PC-9 (cell line): ENCODE measurements around the gene APOB. TPM values are rescaled to one million over a fixed set of nuclear protein-coding genes. Genes with fewer than 3 reads are reported as not detected.

ENCODE experiments used
- BruUV-seq: library from RNA; stranded (reverse); fragments of 400-500 nt; replicated peaks from 2 replicates; lab custom pipeline; 2021; lab: Mats Ljungman, UMichigan
- CTCF ChIA-PET: fragments of 300-600 bp; sonication (Branson Sonifier 250); formaldehyde crosslinking; loops from one replicate; lab custom pipeline; 2022; ENCODE audit warnings: antibody characterized with exemption; lab: Charles Lee
- POLR2A ChIA-PET: fragments of 300-600 bp; sonication (Branson Sonifier 250); formaldehyde crosslinking; loops from one replicate; lab custom pipeline; 2022; ENCODE audit warnings: antibody characterized with exemption; ENCODE audit not compliant: unreplicated experiment; lab: Charles Lee
- DNase-seq, 2 experiments: peaks; one replicate each; pipeline versions ENCODE4 v3.0.0 to v3.0.0-alpha.2; 2015 to 2022; ENCODE audit warnings: mixed read lengths in 1 of 2
- H2AFZ ChIP-seq: fragments of 200-600 bp; sonication (generic); 2 replicates; pipeline ENCODE4 v1.8.1; 2017; ENCODE audit warnings: antibody characterized with exemption
- H3F3A ChIP-seq: fragments of 200-600 bp; sonication (generic); 2 replicates; pipeline ENCODE4 v1.8.1; 2017; ENCODE audit warnings: antibody characterized with exemption, mild to moderate bottlenecking, low read depth; ENCODE audit not compliant: insufficient read depth
- H3K27ac ChIP-seq: fragments of 200-600 bp; sonication (generic); 2 replicates; pipeline ENCODE4 v1.6.1; 2016; ENCODE audit warnings: mixed run types
- H3K27me3 ChIP-seq: fragments of 200-600 bp; sonication (generic); 2 replicates; pipeline ENCODE4 v1.6.1; 2016; ENCODE audit warnings: low read depth, mixed run types; ENCODE audit not compliant: insufficient read depth
- H3K36me3 ChIP-seq: fragments of 200-600 bp; sonication (generic); 2 replicates; pipeline ENCODE4 v1.6.1; 2016; ENCODE audit warnings: low read depth, mixed run types
- H3K4me1 ChIP-seq: fragments of 200-600 bp; sonication (generic); replicated peaks from 2 replicates; pipeline ENCODE4 v1.6.1; 2016; ENCODE audit warnings: mixed run types; ENCODE audit not compliant: insufficient read depth
- H3K4me2 ChIP-seq: fragments of 200-600 bp; sonication (generic); 2 replicates; pipeline ENCODE4 v1.6.1; 2017; ENCODE audit warnings: mixed run types
- H3K4me3 ChIP-seq: fragments of 200-600 bp; sonication (generic); 2 replicates; pipeline ENCODE4 v1.6.1; 2016; ENCODE audit warnings: mixed run types
- H3K79me2 ChIP-seq: fragments of 200-600 bp; sonication (generic); 2 replicates; pipeline ENCODE4 v1.6.1; 2017; ENCODE audit warnings: low read depth, mixed run types
- H3K9me2 ChIP-seq: fragments of 200-600 bp; sonication (generic); 2 replicates; pipeline ENCODE4 v1.8.1; 2017; ENCODE audit warnings: mild to moderate bottlenecking; ENCODE audit not compliant: insufficient read depth
- H3K9me3 ChIP-seq: fragments of 200-600 bp; sonication (generic); 2 replicates; pipeline ENCODE4 v1.8.1; 2016; ENCODE audit warnings: low read depth; ENCODE audit not compliant: insufficient read depth
- H4K20me1 ChIP-seq: fragments of 200-600 bp; sonication (generic); 2 replicates; pipeline ENCODE4 v1.8.1; 2017; ENCODE audit not compliant: insufficient read depth
- CTCF ChIP-seq: fragments of 200-600 bp; sonication (generic); conservative IDR thresholded peaks from 2 replicates; pipeline ENCODE4 v1.6.1; 2017; ENCODE audit warnings: mixed run types, antibody characterized with exemption, mild to moderate bottlenecking, moderate library complexity
- EZH2 ChIP-seq: fragments of 200-600 bp; sonication (generic); IDR thresholded peaks from 2 replicates; pipeline ENCODE4 v1.8.0; 2017; ENCODE audit warnings: antibody characterized with exemption, low read depth
- intact Hi-C: fragments of 100-400 bp; cut with micrococcal nuclease; formaldehyde crosslinking; loops from one replicate; pipeline ENCODE4 v1.10.0; 2022; ENCODE audit not compliant: unreplicated experiment
- total RNA-seq: library from RNA; stranded (reverse); gene quantifications from 2 replicates; pipeline ENCODE4 v1.2.3, GENCODE V29; 2021

The APOB gene
- total RNA-seq, 1 experiment from 2014 or later, result not detected

DNA sequence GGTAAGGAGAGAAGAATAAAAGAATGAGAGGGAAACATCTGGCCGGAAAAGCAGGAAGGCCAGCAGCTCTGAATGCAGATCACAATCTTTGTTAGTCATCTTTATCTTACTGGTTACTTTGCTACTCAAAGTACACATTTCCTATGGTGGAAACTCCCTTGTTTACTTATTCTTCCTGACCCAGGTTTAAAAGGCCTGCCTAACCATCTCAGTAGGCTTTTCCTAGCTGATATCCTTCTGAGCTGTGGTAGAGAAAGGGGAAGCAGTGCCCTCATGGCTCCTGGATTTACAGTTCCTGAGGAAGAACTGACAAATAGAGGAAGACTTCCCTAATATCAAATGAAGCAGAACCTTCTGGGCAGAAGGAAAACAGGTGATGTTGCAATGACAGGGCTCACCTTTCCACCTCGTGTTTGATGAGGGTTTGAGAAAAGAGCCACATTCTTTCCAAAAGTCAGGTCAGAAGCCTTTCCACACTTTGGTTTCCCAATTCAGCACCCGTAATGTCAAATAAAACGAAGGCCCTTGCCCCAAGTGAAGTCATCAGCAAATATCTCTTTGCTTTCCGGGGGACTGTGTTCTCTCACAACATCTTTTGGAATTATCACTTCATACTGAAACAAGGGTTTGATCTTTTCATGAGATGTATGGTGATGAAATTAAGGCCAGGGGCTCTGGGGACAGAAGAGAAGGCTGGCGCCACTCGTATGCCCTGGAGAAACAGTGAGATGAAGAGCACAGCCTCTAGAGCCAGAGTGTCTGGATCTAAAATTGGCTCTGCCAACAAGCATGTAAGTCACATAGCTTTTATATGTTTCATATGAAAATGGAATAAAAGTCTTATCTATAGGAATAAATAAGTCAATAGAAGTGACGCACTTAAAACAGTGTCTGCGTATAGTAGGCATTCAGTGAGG is 26.7 kb upstream of the APOB start:
- H3K9me2 ChIP-seq, result no peaks in the 10 kb centered on the region
- no peaks in the 10 kb centered on the region for H3K4me1 ChIP-seq
- H3K36me3 ChIP-seq, result no peaks in the 10 kb centered on the region
- POLR2A ChIA-PET, result no interaction called here
- no peaks in the 10 kb centered on the region for H3K27me3 ChIP-seq
- CTCF ChIA-PET, result no interaction called here
- no peak overlapping the region for H2AFZ ChIP-seq
- no peak overlapping the region for H3K4me3 ChIP-seq
- no peaks in the 10 kb centered on the region for H3K79me2 ChIP-seq
- H3K4me2 ChIP-seq, result no peak overlapping the region
- H3K9me3 ChIP-seq, result no peaks in the 10 kb centered on the region
- BruUV-seq, result no TSS peak
- intact Hi-C loops, result no loop called here
- no peaks in the 10 kb centered on the region for H3F3A ChIP-seq
- H3K27ac ChIP-seq, result no peak overlapping the region
- peak in 1 of 2 experiments; percentile 40 for DNase-seq
- TF ChIP-seq EZH2 (no peak), CTCF (no peak)
- no peaks in the 10 kb centered on the region for H4K20me1 ChIP-seq

- H3K79me2 ChIP-seq, result no peaks in the 10 kb centered on the region
- no peak overlapping the region for H3K4me3 ChIP-seq
- ChIA-PET POLR2A (no interaction called here), CTCF (no interaction called here)
- no peaks in the 10 kb centered on the region for H3K4me1 ChIP-seq
- H3K9me3 ChIP-seq, result no peaks in the 10 kb centered on the region
- TF ChIP-seq EZH2 (no peak), CTCF (no peak)
- H3K27ac ChIP-seq, result no peak overlapping the region
- no peak overlapping the region for H2AFZ ChIP-seq
- H3K27me3 ChIP-seq, result no peaks in the 10 kb centered on the region
- no peak for DNase-seq
- no peaks in the 10 kb centered on the region for H4K20me1 ChIP-seq
- H3K36me3 ChIP-seq, result no peaks in the 10 kb centered on the region
- intact Hi-C loops, result no loop called here
- no TSS peak for BruUV-seq
- no peaks in the 10 kb centered on the region for H3F3A ChIP-seq
- no peaks in the 10 kb centered on the region for H3K9me2 ChIP-seq
- H3K4me2 ChIP-seq, result no peak overlapping the region
Measured at GRCh38 chr2:21069746-21070340, 26.0 kb upstream of the APOB start.

GRCh38 chr2:21067859-21068537 is 24.1 kb upstream of the APOB start:
- BruUV-seq, result no TSS peak
- Histone ChIP-seq H3K9me3 (no peaks in the 10 kb centered on the region), H3K4me1 (no peaks in the 10 kb centered on the region), H3K36me3 (no peaks in the 10 kb centered on the region), H3K27ac (no peak overlapping the region), H3K9me2 (no peaks in the 10 kb centered on the region), H3K4me2 (no peak overlapping the region), H2AFZ (no peak overlapping the region), H3K27me3 (peaks cover 2% of the 10 kb centered on the region; the same call in 1 of the 2 replicates), H3K4me3 (no peak overlapping the region), H3F3A (no peaks in the 10 kb centered on the region), H3K79me2 (no peaks in the 10 kb centered on the region), H4K20me1 (no peaks in the 10 kb centered on the region)
- ChIA-PET CTCF (no interaction called here), POLR2A (no interaction called here)
- peak in 1 of 2 experiments; percentile 40 for DNase-seq
- intact Hi-C loops, result no loop called here
- no peak for TF ChIP-seq EZH2
